ENCODE measurements around the gene LAMA3.

- TF ChIP-seq, protein P1, sequence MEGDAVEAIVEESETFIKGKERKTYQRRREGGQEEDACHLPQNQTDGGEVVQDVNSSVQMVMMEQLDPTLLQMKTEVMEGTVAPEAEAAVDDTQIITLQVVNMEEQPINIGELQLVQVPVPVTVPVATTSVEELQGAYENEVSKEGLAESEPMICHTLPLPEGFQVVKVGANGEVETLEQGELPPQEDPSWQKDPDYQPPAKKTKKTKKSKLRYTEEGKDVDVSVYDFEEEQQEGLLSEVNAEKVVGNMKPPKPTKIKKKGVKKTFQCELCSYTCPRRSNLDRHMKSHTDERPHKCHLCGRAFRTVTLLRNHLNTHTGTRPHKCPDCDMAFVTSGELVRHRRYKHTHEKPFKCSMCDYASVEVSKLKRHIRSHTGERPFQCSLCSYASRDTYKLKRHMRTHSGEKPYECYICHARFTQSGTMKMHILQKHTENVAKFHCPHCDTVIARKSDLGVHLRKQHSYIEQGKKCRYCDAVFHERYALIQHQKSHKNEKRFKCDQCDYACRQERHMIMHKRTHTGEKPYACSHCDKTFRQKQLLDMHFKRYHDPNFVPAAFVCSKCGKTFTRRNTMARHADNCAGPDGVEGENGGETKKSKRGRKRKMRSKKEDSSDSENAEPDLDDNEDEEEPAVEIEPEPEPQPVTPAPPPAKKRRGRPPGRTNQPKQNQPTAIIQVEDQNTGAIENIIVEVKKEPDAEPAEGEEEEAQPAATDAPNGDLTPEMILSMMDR (IDR thresholded peaks at IDR 0.05 in 2 of 3, conservative IDR thresholded peaks at IDR 0.05 in 1 of 3; ENCODE audit: borderline replicate concordance in 1 of 3, insufficient read depth in 1 of 3, low read depth in 2 of 3, low read length in 2 of 3): no peak
- TF ChIP-seq POLR2A (IDR thresholded peaks at IDR 0.05; ENCODE audit: borderline replicate concordance, extremely low read depth, insufficient read depth, insufficient read length): no peak
- no peak for TF ChIP-seq EZH2phosphoT487 (IDR thresholded peaks at IDR 0.05; ENCODE audit: borderline replicate concordance)
- no peak for TF ChIP-seq ATF3 (IDR thresholded peaks at IDR 0.05)
- TF ChIP-seq RAD21 (IDR thresholded peaks at IDR 0.05; ENCODE audit: low read depth): no peak
- no peak for TF ChIP-seq POLR2AphosphoS5 (IDR thresholded peaks at IDR 0.05; ENCODE audit: low read depth, low read length)
- no peak for TF ChIP-seq SRF (IDR thresholded peaks at IDR 0.05; ENCODE audit: low read depth)
- no peak for TF ChIP-seq CEBPB (IDR thresholded peaks at IDR 0.05; ENCODE audit: low read depth)
- TF ChIP-seq ZFX (IDR thresholded peaks at IDR 0.05): no peak
- no peak for TF ChIP-seq TCF7L2 (IDR thresholded peaks at IDR 0.05; ENCODE audit: borderline replicate concordance, extremely low read depth, insufficient read depth, insufficient read length)
- no peak for TF ChIP-seq SIN3A (IDR thresholded peaks at IDR 0.05; ENCODE audit: low read depth)
- TF ChIP-seq REST (IDR thresholded peaks at IDR 0.05; ENCODE audit: low read depth): no peak
- TF ChIP-seq, protein P2, sequence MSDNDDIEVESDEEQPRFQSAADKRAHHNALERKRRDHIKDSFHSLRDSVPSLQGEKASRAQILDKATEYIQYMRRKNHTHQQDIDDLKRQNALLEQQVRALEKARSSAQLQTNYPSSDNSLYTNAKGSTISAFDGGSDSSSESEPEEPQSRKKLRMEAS (IDR thresholded peaks at IDR 0.05): no peak
- no peak for TF ChIP-seq SP1 (IDR thresholded peaks at IDR 0.05; ENCODE audit: low read depth)
These were observed 125.8 kb downstream of the LAMA3 start for GRCh38 chr18:23814991-23815614.

Measured in HCT116 (cell line).